K562 (cell line): Measurements from ENCODE around the gene GCNT2. TPM values are rescaled to one million over a fixed set of nuclear protein-coding genes. Genes with fewer than 3 reads are reported as not detected.

Source experiments
- ATAC-seq: fragments of 200-7000 bp; cut with Tn5 transposase; 3 replicates; pipeline ENCODE4 v1.9.1; 2020; ENCODE audit warnings: moderate library complexity
- Bru-seq: library from RNA; stranded (reverse); fragments of 400-500 nt; gene quantifications from one replicate; lab custom pipeline; 2021; lab: Mats Ljungman, UMichigan
- BruChase-seq, 2 experiments: library from RNA; stranded (reverse); fragments of 400-500 nt; gene quantifications; one replicate each; lab custom pipeline; 2021; lab: Mats Ljungman, UMichigan
- BruUV-seq: library from RNA; stranded (reverse); fragments of 400-500 nt; replicated peaks from 2 replicates; lab custom pipeline; 2021; lab: Mats Ljungman, UMichigan
- CTCF ChIA-PET: fragments of 300-600 bp; formaldehyde crosslinking; extraction: SDS; loops from one replicate; lab custom pipeline; 2021; ENCODE audit warnings: low intra/inter-chr PET ratio; lab: Yijun Ruan, JAX
- POLR2A ChIA-PET: fragments of 300-600, 350-650 bp; sonication (Branson Sonifier 250); formaldehyde crosslinking; extraction: SDS; loops from one replicate; lab custom pipeline; 2021; ENCODE audit warnings: antibody characterized with exemption, inconsistent platforms; lab: Yijun Ruan, JAX
- DNase-seq, 4 experiments: peaks; one replicate each; pipeline versions ENCODE4 v3.0.0 to v3.0.0-alpha.2; 2011 to 2018; ENCODE audit warnings: low spot score in 3 of 4, mixed read lengths in 3 of 4; ENCODE audit errors: extremely low read depth in 1 of 4
- FAIRE-seq: peaks from 2 replicates; lab custom pipeline; 2011; peaks lifted over from hg19 to GRCh38; lab: Jason Lieb, UNC
- H2AFZ ChIP-seq: 2 replicates; pipeline ENCODE4 v1.6.0; 2011; ENCODE audit warnings: low read depth, low read length, control low read depth, inconsistent platforms
- H3K27ac ChIP-seq: fragments of 200-600 bp; 3 replicates; pipeline ENCODE4 v1.8.0; 2011; ENCODE audit warnings: low read depth, mild to moderate bottlenecking, control low read depth, inconsistent platforms, low read length, moderate library complexity, mixed read lengths; ENCODE audit errors: extremely low read depth
- H3K27me3 ChIP-seq, 2 experiments: fragments of 300-600 bp in 1 of 2; 2 replicates in 1 of 2; 3 replicates in 1 of 2; pipeline versions ENCODE4 v1.6.0 to v1.8.0; 2011; ENCODE audit warnings: inconsistent platforms in 2 of 2, low read length in 2 of 2, mild to moderate bottlenecking in 1 of 2, mixed read lengths in 1 of 2, moderate library complexity in 1 of 2; ENCODE audit not compliant: control insufficient read depth in 2 of 2, insufficient read depth in 2 of 2
- H3K36me3 ChIP-seq: fragments of 300-600 bp; 3 replicates; pipeline ENCODE4 v1.8.0; 2011; ENCODE audit warnings: mild to moderate bottlenecking, low read length, inconsistent platforms; ENCODE audit not compliant: control insufficient read depth, insufficient read depth
- H3K4me1 ChIP-seq, 2 experiments: fragments of 200-600 bp in 1 of 2; replicated peaks in 1 of 2; 2 replicates in 1 of 2; 3 replicates in 1 of 2; pipeline versions ENCODE4 v1.5.1 to v1.8.0; 2011; ENCODE audit warnings: inconsistent platforms in 2 of 2, low read length in 2 of 2, mild to moderate bottlenecking in 1 of 2, mixed read lengths in 1 of 2, moderate library complexity in 1 of 2; ENCODE audit not compliant: control insufficient read depth in 2 of 2, insufficient read depth in 2 of 2
- H3K4me2 ChIP-seq: 2 replicates; pipeline ENCODE4 v1.6.1; 2011; ENCODE audit warnings: low read length, control low read depth, inconsistent platforms, mixed read lengths; ENCODE audit not compliant: insufficient read depth
- H3K4me3 ChIP-seq: fragments of 200-600 bp; sonication (generic), shearing (Covaris generic); 2 replicates; pipeline ENCODE4 v1.5.1; 2016; ENCODE audit warnings: control low read depth, inconsistent platforms
- H3K79me2 ChIP-seq: fragments of 200-600 bp; 3 replicates; pipeline ENCODE4 v1.8.0; 2011; ENCODE audit warnings: low read length, inconsistent platforms; ENCODE audit not compliant: control insufficient read depth, insufficient read depth
- H3K9ac ChIP-seq, 2 experiments: 2 replicates each; pipeline versions ENCODE4 v1.6.0 to v1.6.1; 2011; ENCODE audit warnings: low read depth in 2 of 2, low read length in 2 of 2, control low read depth in 1 of 2, inconsistent platforms in 1 of 2, mild to moderate bottlenecking in 1 of 2, mixed read lengths in 1 of 2; ENCODE audit not compliant: insufficient read depth in 1 of 2
- H3K9me1 ChIP-seq: one replicate; pipeline ENCODE4 v1.6.0; 2011; ENCODE audit warnings: inconsistent platforms, mild to moderate bottlenecking, low read length, moderate library complexity; ENCODE audit not compliant: control insufficient read depth, insufficient read depth
- H3K9me3 ChIP-seq: replicated peaks from 2 replicates; pipeline ENCODE4 v1.5.1; 2011; ENCODE audit warnings: low read depth, low read length, inconsistent platforms; ENCODE audit not compliant: control insufficient read depth, insufficient read depth
- H4K20me1 ChIP-seq: replicated peaks from 2 replicates; pipeline ENCODE4 v1.6.1; 2011; ENCODE audit warnings: low read length, inconsistent platforms, mixed read lengths; ENCODE audit not compliant: control insufficient read depth, insufficient read depth
- HNRNPUL1 ChIP-seq: fragments of 200-400 bp; formaldehyde crosslinking; IDR thresholded peaks from 2 replicates; pipeline ENCODE4 v1.6.1; 2017; ENCODE audit warnings: low read length
- NBN ChIP-seq: fragments of 450-650 bp; IDR thresholded peaks from 2 replicates; pipeline ENCODE4 v1.6.1; 2016; ENCODE audit warnings: low read depth, mild to moderate bottlenecking
- SOX6 ChIP-seq: fragments of 450-650 bp; IDR thresholded peaks from 2 replicates; pipeline ENCODE4 v1.6.1; 2014; ENCODE audit warnings: mild to moderate bottlenecking
- TEAD4 ChIP-seq, 2 experiments: sonication (generic) in 1 of 2; formaldehyde crosslinking in 1 of 2; IDR thresholded peaks; 2 replicates each; pipeline versions ENCODE4 v1.6.1 to v1.8.0; 2012 to 2022; ENCODE audit warnings: borderline replicate concordance in 1 of 2, inconsistent platforms in 1 of 2, low read length in 1 of 2, mild to moderate bottlenecking in 1 of 2, missing genetic modification reagents in 1 of 2
- ZNF175 ChIP-seq: fragments of 200-800 bp; sonication (Bioruptor generic); IDR thresholded peaks from 2 replicates; pipeline ENCODE4 v1.6.1; 2016; ENCODE audit warnings: low read depth, mild to moderate bottlenecking, missing genetic modification characterization, missing compliant biosample characterization
- ZNF395 ChIP-seq: fragments of 200-800 bp; sonication (Bioruptor generic); IDR thresholded peaks from 2 replicates; pipeline ENCODE4 v1.6.1; 2017; ENCODE audit warnings: missing genetic modification characterization, missing compliant biosample characterization
- ZNF592 ChIP-seq: fragments of 450-650 bp; IDR thresholded peaks from 2 replicates; pipeline ENCODE4 v1.6.1; 2017; ENCODE audit warnings: antibody characterized with exemption, mild to moderate bottlenecking
- WGBS: fragments of 100-300 bp; shearing (Covaris generic); methylation state at CpG from one replicate; pipeline ENCODE4 v1.1.6; 2016; ENCODE audit warnings: low coverage, mixed read lengths; ENCODE audit not compliant: insufficient coverage; ENCODE audit errors: missing lambda C conversion rate; 5-methylcytosine and 5-hydroxymethylcytosine counted together
- in situ Hi-C: fragments of 300-500 bp; cut with MboI; formaldehyde crosslinking; loops from 4 replicates; pipeline ENCODE4 v1.15.0; 2018; ENCODE audit warnings: inconsistent platforms, mixed read lengths
- intact Hi-C: fragments of 100-400 bp; cut with micrococcal nuclease; formaldehyde crosslinking; loops from 2 replicates; pipeline ENCODE4 v1.14.2; 2022
- long read RNA-seq, 3 experiments: library from polyadenylated mRNA in 2 of 3; library from RNA in 1 of 3; unstranded in 2 of 3; stranded (forward) in 1 of 3; transcript quantifications; one replicate each; pipeline ENCODE4 v2.0.0, GENCODE V29; 2019 to 2022
- polyA minus RNA-seq, 3 experiments: library from RNA; depleted of rRNA, polyadenylated mRNA; stranded (reverse); fragments of >200 nt; gene quantifications; 2 replicates each; pipeline ENCODE4 v1.2.3, GENCODE V29; 2011
- polyA plus RNA-seq, 8 experiments: library from polyadenylated mRNA; depleted of rRNA in 4 of 8; stranded (reverse) in 5 of 8; unstranded in 3 of 8; fragments of >200 nt; fragmentation: Nextera tagmentation in 2 of 8; fragmentation: Illumina TruSeq in 1 of 8; extraction: Ambion mirVana in 2 of 8; extraction: Trizol in 1 of 8; gene quantifications; 2 replicates each; pipeline versions ENCODE4 v1.2.1 to v1.2.3, GENCODE V29; 2011 to 2014; ENCODE audit warnings: inconsistent platforms in 1 of 8, missing spikeins in 1 of 8
- total RNA-seq, 7 experiments: library from RNA; depleted of rRNA in 6 of 7; stranded (reverse); fragments of >200 nt in 6 of 7; fragmentation: Illumina TruSeq in 2 of 7; extraction: Trizol in 2 of 7; gene quantifications; 2 replicates each; pipeline versions ENCODE4 v1.2.1 to v1.2.3, GENCODE V29; 2011 to 2021; ENCODE audit warnings: low replicate concordance in 1 of 7

The GCNT2 gene
- total RNA-seq (2011; cell fraction: chromatin; rRNA removed; ENCODE audit: low replicate concordance), result 8.1 and 18.1 TPM in 2 replicates
- total RNA-seq (2011; cell fraction: nucleolus; rRNA removed), result 3.3 and 3.9 TPM in 2 replicates
- total RNA-seq (2011; cell fraction: nucleoplasm; rRNA removed), result 3.7 and 5.9 TPM in 2 replicates
- total RNA-seq (2014; rRNA removed) (1.0 and 1.3 TPM in 2 replicates), total RNA-seq (2014; rRNA removed; fragmentation: Illumina TruSeq; extraction: Trizol) (2.0 and 2.2 TPM in 2 replicates), total RNA-seq (2015; rRNA removed; fragmentation: Illumina TruSeq; extraction: Trizol) (1.7 and 2.6 TPM in 2 replicates), total RNA-seq (2021) (1.3 and 1.8 TPM in 2 replicates), polyA plus RNA-seq (2011; rRNA removed) (0.54 and 0.78 TPM in 2 replicates), polyA plus RNA-seq (2014; fragmentation: Illumina TruSeq; extraction: Trizol) (1.4 and 1.6 TPM in 2 replicates), polyA plus RNA-seq (2014; fragmentation: Nextera tagmentation; extraction: Ambion mirVana) (1 to 10 TPM; 1.1 to 1.4 TPM), polyA plus RNA-seq (2014; rRNA removed) (1.4 and 1.9 TPM in 2 replicates), polyA minus RNA-seq (2011; rRNA and poly(A)+ RNA removed) (1.2 and 1.6 TPM in 2 replicates), Bru-seq, nascent RNA (percentile 43 among the genes with signal in this experiment), BruChase-seq, experiment 1, labeled RNA remaining after a 2-hour chase (percentile 44 among the genes with signal in this experiment), BruChase-seq, experiment 2, labeled RNA remaining after a 6-hour chase (percentile 43 among the genes with signal in this experiment)
- 0.07 and 0.24 TPM in 2 replicates for polyA plus RNA-seq (2011; cell fraction: cytosol; rRNA removed)
- polyA plus RNA-seq (2011; cell fraction: nucleus; rRNA removed), result 0.52 and 0.68 TPM in 2 replicates
- polyA plus RNA-seq (2012), result 1.6 and 1.7 TPM in 2 replicates
- polyA minus RNA-seq (2011; cell fraction: cytosol; rRNA and poly(A)+ RNA removed), result not detected in 2 replicates
- 0.67 and 0.81 TPM in 2 replicates for polyA minus RNA-seq (2011; cell fraction: nucleus; rRNA and poly(A)+ RNA removed)
- long read RNA-seq, experiment 1, full-length matches to known transcripts, result 2 of 4 reads
- long read RNA-seq, experiment 1, partial matches to known transcripts, result 1 of 4 reads
- long read RNA-seq, experiment 1, other reads (novel, unspliced or antisense), result 1 of 4 reads
- long read RNA-seq, experiment 2, result 0 reads
- long read RNA-seq, experiment 3, partial matches to known transcripts, result 0 of 1 reads
- long read RNA-seq, experiment 3, other reads (novel, unspliced or antisense), result 1 of 1 reads

DNA sequence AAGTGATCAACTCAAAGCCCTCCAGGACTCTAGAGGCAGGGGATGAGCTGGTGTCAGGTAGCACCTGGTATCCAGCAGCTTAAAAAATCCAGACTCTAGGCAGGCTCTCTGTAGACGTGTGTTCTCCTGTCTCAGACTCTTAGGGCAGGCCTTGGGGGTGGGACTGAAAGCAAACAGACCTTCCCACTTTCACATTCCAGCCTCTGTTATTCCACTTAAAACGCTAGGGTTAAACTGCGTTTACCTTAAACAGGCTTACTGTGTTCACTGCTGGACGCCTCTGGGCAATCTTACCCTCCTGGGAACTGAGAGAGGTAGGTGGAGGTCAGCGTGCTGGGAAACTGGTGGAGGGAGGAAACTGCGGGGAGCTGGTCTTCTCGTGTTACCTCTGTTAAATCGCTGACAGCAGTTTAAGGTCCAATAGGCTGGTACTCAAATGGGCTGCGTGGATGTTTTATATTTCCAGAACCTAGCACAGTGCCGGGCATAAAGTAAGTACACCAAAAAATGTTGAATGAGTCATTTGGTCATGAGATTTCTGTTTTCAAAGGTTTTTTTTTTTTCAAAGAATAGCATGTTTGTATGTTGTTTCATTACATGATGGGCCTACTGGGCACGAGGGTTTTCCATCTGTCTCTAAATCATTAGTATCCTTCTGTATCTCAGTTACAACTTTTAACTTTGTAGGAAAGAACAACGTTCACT, at the start of gene GCNT2:
Gene GCNT2 (plus strand): TSS at position 248 of the 705 bp plus-strand sequence. CDS start 7,561 bp downstream, outside the sequence.
- peak; percentile 57 for ATAC-seq
- H3K27ac ChIP-seq, result peak within 1 kb of the TSS; percentile 61
- peak; percentile 64 for TF ChIP-seq ZNF175 (CRISPR knock-in tag)
- peak; percentile 52 for TF ChIP-seq ZNF592
- peak; percentile 32; the same call in 1 of the 2 replicates for TF ChIP-seq ZNF395 (CRISPR knock-in tag)
- peak; percentile 19; the same call in 1 of the 2 replicates for TF ChIP-seq SOX6
- TF ChIP-seq HNRNPUL1, result no peak
- peak; percentile 43; the same call in 1 of the 2 replicates for TF ChIP-seq TEAD4 (IDR thresholded peaks at IDR 0.05; ENCODE audit: low read length)
- TF ChIP-seq TEAD4 (CRISPR knock-in tag; IDR thresholded peaks at IDR 0.05; ENCODE audit: borderline replicate concordance), result no peak
- TF ChIP-seq NBN, result 0 out of 2 replicates have a peak, but pooled peaks have one; percentile 22

More for the DNA sequence above, at the start of gene GCNT2:
- intact Hi-C loops, result no loop called here
- Histone ChIP-seq H3K27me3 (no peaks in the 10 kb centered on the region), H4K20me1 (no peaks in the 10 kb centered on the region), H3K79me2 (no peaks in the 10 kb centered on the region), H3K9me3 (no peaks in the 10 kb centered on the region), H3K9ac (peak within 1 kb of the TSS; percentile 64 to 86; a peak in 3 of 4 replicates), H3K4me2 (peak within 1 kb of the TSS; percentile 77), H3K4me3 (peak within 1 kb of the TSS; percentile 24), H3K4me1 (peaks cover 20 to 29% of the 10 kb centered on the region in 2 experiments), H3K9me1 (no peaks in the 10 kb centered on the region), H3K36me3 (no peaks in the 10 kb centered on the region), H2AFZ (peak within 1 kb of the TSS; percentile 93)
- in situ Hi-C loops, result no loop called here
- FAIRE-seq (peak; percentile 23), DNase-seq (peak in 2 of 4 experiments; percentile 34 to 66)
- POLR2A ChIA-PET, result interaction anchor here (0.7 to 1.6 kb wide), 6 partner anchors 10 to 281 kb away, joined by 3 to 4 read pairs (median 3); no protein-coding TSS in a partner anchor
- BruUV-seq, result no TSS peak
- 17% methylated on average over 12 of the region's 12 CpGs for WGBS
- CTCF ChIA-PET, result no interaction called here
